ENCODE measurements around the gene ZNF512B.
"Not testable (repeated sequence)": the region's sequence is repeated elsewhere in the genome, so short reads cannot be mapped to it uniquely, and the experiment has no call there.

ZNF512B gene

GRCh38 chr20:63937596-63937995 lies 32.1 kb downstream of the ZNF512B start:
- no peak overlapping the region for H3K4me3 ChIP-seq (ENCODE audit: low read depth, low read length)
- TF ChIP-seq CTCF (IDR thresholded peaks at IDR 0.05; ENCODE audit: low read depth, low read length), result no peak

GRCh38 chr20:63935447-63935846 lies 34.3 kb downstream of the ZNF512B start:
- TF ChIP-seq CTCF (IDR thresholded peaks at IDR 0.05; ENCODE audit: low read depth, low read length), result no peak
- H3K4me3 ChIP-seq (ENCODE audit: low read depth, low read length), result no peak overlapping the region

GRCh38 chr20:63934271-63935068 lies 35.3 kb downstream of the ZNF512B start:
- peak; percentile 24 for TF ChIP-seq CTCF (IDR thresholded peaks at IDR 0.05; ENCODE audit: low read depth, low read length)
- H3K4me3 ChIP-seq (ENCODE audit: low read depth, low read length), result no peak overlapping the region

- H3K4me3 ChIP-seq (ENCODE audit: low read depth, low read length), result no peak overlapping the region
- no peak for TF ChIP-seq CTCF (IDR thresholded peaks at IDR 0.05; ENCODE audit: low read depth, low read length)
Measured at GRCh38 chr20:63933646-63934045, 36.1 kb downstream of the ZNF512B start.

- H3K4me3 ChIP-seq (ENCODE audit: low read depth, low read length), result no peak overlapping the region
- TF ChIP-seq CTCF (IDR thresholded peaks at IDR 0.05; ENCODE audit: low read depth, low read length), result no peak
Measured at GRCh38 chr20:63932606-63933160, 37.0 kb downstream of the ZNF512B start.

- TF ChIP-seq CTCF (IDR thresholded peaks at IDR 0.05; ENCODE audit: low read depth, low read length), result no peak
- no peak overlapping the region for H3K4me3 ChIP-seq (ENCODE audit: low read depth, low read length)
Measured at GRCh38 chr20:63931735-63932134, 38.0 kb downstream of the ZNF512B start.

- no peak overlapping the region for H3K4me3 ChIP-seq (ENCODE audit: low read depth, low read length)
- no peak for TF ChIP-seq CTCF (IDR thresholded peaks at IDR 0.05; ENCODE audit: low read depth, low read length)
Measured at GRCh38 chr20:63930971-63931553, 38.7 kb downstream of the ZNF512B start.

- not testable (repeated sequence) for H3K4me3 ChIP-seq (ENCODE audit: low read depth, low read length)
Measured at GRCh38 chr20:63929473-63929883, 40.3 kb downstream of the ZNF512B start.
